A204.1 (cell line): ENCODE measurements around the gene GRIP1.
"Not testable (repeated sequence)": the region's sequence is repeated elsewhere in the genome, so short reads cannot be mapped to it uniquely, and the experiment has no call there.

ENCODE experiments used
- FAIRE-seq: peaks from 2 replicates; lab custom pipeline; 2012; peaks lifted over from hg19 to GRCh38; lab: Jason Lieb, UNC

Gene GRIP1

DNA sequence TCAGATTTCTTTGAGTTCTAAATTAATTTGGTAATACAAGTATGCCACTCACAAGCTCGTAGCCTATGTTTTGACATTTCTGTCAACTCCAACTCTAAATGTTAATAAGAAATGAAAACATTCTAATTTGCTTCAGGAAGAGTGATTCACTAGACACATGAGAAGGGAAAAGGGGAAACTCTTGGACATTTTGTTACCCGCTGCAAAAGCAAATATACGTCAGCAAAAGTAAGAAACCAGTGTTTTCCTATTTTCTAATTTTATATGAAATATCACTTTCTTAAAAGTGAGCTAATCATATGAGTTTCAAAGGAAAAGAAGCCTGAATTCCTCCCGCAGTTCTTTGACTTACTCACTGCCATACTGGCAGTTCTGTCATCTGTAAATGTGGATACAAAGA, 162.3 kb downstream of the GRIP1 start:
- no peak for FAIRE-seq

DNA sequence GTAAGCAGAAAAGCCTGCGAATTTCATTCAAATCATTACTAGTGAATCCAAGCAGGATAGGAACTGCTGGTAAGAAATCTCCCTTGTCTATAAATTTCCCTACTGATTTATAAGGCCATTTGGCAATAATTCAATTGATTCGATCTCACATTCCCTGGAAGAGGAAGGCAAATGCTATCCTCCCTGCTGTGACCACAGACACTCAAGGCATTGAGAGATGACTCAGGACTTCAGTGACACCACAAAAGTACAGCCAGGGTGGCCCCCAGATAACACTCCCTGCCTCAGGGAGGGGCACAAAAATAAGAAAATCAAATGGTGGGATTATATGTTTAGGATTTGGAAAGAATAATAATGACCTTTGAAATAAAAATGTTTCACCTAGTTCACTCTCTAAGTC, 162.7 kb downstream of the GRIP1 start:
- FAIRE-seq, result no peak

DNA sequence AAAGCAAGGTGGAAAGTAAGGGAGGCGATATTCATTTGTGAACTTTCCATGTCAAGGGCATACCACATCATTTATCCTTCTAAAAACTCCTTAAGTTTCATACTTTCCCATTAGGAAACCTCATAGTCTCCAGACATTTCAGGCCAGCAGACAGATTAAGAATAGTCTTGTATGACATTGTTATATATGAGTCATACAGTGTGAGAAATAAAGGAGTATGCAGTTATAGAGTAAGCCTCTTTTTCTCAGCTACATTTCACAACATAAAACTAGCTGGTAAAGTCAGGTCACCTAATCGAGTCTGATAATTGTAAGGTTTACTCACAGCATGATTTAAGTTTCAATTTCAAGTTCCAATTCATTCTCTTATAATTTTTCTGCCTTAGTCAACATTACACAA, 164.3 kb downstream of the GRIP1 start:
- no peak for FAIRE-seq

DNA sequence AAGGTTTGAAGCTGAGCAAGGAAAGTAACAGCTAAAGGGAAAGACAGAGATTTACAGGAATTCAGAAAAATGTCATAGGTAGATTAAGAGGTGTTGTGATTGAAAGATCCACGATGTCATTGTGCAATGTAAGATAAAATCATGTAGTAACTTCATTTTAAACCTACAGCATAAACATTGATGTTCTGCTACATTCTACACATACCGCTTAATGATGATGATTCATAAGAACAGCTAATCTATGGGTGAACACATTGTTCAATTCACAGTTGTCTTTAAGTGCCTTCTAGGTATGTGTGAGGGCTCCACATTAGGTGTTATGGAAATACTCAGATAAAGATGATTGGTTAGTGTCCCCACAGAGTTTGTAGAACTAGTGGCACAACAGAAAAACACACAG, 170.9 kb downstream of the GRIP1 start:
- FAIRE-seq, result no peak

DNA sequence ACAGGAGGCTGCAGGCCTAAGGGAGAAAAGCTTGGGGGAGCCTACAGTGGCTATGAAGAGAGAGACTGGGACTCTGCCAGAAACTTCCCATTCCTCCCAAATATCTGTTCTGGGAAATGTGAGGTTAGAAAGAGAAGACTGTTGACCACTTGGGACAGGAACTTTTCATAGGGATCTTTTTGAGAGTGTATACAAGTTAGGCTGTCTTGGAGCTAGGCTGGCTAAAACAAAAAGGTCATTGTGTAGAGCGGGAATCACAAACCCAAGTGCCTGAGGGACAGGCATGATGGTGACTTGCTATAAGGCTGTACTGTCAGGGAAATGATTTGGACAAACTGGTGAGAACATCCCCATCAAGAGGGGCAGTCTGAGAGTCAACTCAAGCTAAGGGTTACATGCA, 175.1 kb downstream of the GRIP1 start:
- no peak for FAIRE-seq

DNA sequence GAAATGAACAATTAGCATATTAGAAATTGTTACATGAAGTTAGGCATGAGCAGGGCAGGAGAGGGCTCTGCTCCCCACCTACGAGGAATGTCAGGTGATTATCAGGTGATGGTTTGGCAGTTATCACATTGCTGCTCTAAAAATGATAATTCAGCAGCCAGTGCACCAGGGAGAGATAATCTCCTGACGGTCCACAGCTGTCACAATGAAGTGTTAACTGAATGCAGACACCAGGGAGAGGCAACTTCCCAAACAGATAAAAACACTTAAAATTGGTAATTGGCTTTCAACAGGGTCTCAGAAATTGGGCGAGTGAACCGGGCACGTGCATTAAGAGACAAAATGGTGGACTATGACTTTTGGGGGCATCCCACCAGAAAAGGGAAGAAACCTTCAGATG, 176.0 kb downstream of the GRIP1 start:
- no peak for FAIRE-seq

DNA sequence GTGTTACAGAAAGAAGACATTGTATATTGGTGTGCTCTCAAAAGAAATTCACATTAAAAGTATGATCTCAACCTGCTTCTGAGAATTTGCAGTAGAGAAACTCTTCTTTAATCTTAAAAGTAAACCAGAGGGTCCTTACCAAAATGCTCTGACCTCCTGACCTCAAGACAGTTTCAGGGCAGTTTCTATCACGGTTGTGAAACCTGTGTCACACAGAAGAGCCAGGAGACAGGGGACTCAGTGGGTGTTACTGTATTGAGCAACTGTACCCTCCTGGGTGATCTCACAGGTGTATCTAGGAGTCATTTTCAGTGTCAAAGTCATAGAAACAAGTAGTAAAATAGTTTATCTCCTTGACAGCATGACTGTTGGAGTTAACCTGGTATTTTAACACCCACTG, 178.0 kb downstream of the GRIP1 start:
- FAIRE-seq, result no peak

DNA sequence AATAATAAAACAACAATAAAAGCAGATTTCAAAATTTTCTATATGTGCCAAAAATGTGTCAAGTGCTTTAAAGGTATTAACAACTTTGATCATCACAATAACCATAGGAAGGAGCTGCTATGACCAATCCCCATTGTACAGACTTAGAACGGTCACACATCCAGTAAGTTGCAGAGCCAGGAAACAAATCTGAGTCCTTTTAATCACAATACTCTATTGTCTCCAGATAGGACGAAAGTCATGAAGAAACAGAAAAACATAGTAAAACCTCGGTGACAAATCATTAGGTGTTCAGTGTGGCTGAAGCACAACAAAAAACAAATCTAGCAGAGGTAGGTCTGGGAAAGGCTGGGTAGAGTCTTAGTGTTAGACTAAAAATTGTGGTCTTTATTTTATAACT, 178.8 kb downstream of the GRIP1 start:
- FAIRE-seq, result no peak

DNA sequence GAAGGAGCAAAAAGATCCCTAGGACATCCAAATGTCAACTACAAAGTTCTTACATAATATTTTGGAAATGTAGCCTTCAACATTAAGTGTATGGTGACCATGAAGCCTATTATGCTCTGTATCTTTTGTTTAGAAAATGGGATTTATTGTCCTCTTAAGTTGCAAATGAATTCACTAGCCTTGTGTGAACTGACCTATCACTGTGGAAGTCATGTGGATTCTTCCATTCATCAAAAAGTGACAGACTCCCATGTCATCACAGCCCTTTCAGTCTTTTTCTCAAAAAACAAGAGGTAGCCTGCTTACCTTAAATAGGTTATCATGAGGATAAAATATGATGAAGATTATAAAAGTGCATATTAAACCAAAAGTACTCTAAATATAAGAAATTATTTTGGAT, 179.9 kb downstream of the GRIP1 start:
- FAIRE-seq, result no peak

DNA sequence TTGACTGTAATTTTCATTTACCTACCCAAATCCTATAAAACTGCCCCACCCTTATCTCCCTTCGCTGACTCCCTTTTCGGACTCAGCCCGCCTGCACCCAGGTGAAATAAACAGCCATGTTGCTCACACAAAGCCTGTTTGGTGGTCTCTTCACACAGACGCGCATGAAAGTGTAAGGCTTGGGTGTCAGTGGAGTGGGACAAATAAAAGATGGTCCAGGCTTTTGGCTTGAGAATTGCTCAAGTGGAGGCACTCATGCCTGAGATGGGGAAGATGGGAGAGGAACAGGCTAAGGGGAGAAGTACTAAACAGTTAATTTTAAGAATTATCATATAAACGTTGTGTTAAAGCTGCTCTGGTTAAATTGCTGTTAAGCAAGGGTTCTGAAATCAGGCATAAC, 180.8 kb downstream of the GRIP1 start:
- not testable (repeated sequence) for FAIRE-seq

DNA sequence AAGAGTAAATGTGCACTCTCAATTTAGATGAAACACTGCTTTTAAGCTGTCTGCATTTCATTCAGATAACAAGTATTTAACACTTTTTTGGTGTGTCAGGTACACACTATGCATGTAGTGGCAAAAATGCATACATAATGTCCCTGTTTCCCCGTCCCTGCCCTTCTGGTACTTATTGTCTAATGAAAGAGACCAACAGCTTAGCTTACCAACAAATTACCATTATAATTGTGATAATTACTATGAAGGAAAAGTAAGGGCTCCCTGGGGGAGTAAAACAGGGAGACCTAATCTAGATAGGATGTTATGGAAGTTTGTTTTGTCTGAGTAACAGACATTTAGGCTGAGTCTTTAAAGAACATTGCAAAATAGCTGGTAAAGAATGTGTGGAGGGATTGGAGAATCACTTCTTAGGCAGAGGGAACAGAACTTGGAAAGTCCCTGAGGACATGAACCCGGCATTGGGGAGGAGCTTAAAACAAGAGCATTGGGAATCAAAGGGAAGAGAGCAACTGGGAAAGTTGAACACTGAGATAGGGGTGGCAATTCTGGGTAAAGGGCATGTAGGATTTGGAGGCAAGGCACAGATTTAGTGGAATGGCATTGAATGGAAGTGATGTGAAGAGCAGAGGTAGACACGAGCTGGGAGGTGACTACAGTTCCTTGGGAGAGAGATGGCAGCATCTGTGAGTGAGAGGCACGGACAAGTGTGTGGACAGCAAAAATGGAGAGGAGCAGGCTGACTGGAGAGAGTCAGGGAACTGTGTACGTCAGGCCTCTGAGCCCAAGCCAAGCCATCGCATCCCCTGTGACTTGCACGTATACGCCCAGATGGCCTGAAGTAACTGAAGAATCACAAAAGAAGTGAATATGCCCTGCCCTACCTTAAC, 181.6 kb downstream of the GRIP1 start:
- FAIRE-seq, result no peak

DNA sequence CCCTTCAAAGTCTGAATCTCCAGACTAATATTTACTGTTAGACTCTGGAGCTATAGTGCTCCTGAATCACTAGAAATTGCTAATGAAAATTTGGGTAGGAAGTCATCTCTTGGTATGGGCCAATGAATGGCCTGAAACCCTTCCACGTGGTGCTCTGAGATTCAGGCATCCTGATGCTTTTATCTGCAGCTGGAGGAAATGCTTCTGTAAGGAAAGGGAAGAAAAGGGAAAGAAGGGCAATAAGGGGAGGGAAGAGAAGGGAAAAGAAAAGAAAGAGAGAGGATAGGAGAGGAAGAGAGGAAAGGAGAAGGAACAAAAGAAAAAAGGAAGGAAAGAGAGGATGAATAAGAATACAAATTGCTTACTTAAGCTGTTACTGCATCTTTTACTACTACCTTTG, 182.3 kb downstream of the GRIP1 start:
- no peak for FAIRE-seq

DNA sequence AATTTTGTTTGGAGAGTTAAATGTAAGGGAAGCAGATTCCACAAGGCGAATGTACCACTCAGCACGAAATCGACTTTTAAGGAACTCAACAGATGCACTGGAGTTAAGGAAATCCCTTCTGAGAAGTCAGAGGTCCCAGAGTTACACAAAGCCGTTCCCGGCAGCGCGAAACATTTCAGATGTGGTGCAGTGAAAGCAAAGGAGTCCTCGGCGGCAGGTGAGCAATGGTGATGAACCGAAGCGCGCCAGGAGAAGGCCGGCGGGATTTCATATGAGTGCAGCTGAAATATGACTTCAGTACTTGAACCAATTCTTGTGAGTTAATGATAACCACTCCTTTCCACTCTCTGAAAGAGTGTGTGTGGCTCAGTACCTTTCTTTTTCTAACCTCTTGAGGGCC, 183.2 kb downstream of the GRIP1 start:
- no peak for FAIRE-seq

DNA sequence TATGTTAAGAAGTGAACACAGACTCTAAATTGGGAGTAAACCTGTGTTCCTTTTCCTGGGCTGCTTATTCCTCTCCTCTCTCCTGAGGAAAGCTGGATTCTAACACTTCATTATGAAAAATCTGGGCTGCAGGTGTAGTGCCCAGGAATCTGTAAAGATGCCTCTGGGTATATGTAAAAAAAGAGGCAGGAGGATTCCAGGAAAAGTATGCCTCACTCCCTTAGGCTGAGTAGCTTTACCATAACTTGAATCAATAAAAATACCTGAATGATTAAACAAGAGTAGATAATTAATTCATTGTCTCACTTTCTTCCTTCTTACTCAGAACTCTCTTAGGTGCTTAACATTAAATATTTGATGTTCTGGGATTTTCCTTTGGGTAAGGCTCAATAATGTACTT, 185.1 kb downstream of the GRIP1 start:
- FAIRE-seq, result no peak

DNA sequence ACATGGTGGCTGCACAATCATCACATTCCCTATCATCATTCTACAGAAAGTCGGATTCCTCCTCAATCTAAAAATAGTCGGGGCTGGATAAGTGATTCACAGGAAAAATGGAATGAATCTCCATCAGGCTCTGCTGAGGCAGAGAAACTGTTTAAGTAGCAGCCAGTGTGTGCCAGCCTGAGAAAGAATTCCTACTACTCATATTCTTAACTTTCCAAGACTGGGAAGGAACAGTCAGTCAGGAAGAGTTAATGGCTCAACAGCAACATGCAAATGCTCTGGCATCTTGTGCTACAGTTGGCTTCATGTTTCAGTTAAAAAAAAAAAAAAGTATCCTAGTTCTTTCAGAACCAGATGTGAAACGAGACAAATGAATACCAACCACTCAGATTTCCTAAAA, 187.0 kb downstream of the GRIP1 start:
- FAIRE-seq, result no peak

DNA sequence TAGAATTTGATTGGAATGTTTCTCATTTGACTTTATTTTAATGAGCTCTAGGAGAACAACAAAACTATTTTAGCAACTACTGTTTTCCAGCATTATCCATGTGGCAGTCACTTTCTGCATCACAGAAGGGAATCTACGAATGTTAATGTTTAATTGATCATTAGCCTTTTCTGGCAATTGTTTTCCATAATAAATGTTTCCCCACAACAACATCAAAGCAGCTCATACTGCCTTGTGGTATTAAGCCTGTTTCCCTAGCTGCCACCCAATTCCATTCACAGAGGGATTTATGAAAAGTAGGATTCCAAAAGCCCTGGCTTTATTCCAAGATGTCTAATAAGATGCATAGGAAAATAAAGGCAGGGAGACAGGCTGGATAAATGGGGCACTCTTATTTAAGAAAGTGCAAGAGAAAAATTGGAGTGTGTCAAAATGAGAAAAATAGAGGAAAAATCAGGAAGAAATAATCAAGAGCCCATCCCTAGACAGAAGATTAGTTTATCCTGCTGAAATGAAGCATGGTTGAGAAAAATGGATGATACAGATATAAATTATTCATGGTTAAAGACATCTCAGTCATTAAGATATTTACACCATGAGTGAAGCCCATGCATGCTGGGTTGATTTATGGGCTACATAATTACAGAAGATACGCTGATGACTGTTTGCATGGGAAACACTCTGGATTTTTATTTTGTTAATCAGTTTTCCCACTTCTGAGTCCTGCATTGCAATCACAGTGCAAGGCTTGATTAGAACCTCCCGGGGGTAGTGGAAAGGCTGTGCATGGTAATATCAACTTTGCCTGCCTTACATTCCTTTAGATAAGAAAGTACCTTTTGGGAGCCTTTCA, 196.3 kb downstream of the GRIP1 start:
- FAIRE-seq, result no peak

DNA sequence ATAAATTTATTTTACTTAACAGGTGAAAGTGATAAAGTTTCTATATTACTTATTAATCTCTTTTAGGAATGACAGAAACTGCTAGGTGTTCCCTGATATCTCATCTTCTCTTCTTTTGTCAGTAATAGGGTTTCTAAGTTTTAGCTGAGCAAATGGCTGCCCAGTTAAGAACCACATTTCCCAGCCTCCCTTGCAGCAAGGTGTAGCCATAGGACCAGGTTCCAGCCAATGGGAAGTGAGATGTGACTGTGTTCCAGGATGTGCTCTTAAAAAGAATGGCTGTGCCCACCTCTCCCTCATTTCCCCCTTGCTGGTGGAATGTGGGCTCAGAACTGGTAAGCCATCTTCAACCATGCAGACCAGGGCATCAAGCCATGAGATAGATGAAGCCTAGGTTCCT, 210.9 kb downstream of the GRIP1 start:
- no peak for FAIRE-seq

DNA sequence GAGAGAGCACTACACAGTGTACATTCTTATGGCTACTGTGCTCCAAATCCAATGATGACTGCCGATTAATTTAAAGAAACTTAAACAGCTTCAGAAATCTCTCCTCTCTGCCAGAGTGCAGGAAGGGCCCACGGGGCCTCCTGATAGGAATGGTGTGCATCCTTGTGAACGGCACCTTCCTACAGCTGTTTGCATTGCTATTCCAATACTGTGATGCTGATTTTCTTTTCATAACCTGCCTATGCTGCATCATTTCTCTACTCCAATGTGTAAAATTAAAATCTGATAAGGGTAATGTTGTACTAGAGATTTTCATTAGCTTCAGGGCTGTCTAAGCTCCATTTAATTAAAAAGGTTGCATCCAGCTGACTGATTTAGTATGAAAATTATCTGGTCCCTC, 217.5 kb downstream of the GRIP1 start:
- FAIRE-seq, result no peak

DNA sequence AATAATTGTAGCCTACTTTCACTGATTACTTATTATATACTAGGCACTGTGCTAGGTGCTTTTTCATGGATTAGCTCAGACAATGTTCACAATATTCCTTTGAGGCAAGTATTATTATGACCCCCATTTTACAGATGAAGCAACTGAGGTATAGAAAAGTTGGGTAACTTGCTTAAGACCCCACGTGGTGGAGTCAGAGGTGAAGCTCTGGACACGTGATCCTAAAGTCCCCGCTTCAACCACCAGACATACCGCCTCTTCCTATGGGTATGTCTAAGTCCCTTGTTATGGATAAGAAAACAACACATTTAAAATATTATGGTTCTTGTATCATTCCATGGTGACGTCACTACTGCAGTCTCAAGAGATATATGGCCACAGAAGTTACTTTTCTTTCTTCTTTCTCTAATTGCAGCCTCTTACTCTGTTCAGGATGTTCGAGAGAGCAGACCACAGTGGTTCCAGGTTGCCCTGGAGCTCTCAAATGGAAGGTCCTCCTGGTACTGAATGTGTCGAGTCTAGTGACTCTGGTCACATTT, 218.9 kb downstream of the GRIP1 start:
- no peak for FAIRE-seq

DNA sequence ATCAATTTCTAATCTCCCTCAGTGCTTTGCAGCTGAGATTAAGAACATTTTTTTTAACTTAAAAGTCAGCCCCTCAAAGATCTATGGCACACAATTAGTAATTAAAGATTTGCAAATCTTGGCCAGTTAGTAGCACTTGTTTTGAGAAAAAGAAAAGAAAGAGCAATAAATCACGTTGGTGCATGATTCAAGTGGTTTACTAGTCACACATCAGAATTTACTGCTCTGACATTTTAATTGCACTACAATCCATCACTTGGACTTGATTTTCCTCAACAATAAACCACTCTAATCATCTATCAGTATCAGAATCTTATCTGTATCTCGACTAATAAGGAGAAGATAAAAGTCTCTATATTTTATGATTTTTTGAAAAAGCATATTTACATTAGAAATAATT, 222.3 kb downstream of the GRIP1 start:
- FAIRE-seq, result no peak

DNA sequence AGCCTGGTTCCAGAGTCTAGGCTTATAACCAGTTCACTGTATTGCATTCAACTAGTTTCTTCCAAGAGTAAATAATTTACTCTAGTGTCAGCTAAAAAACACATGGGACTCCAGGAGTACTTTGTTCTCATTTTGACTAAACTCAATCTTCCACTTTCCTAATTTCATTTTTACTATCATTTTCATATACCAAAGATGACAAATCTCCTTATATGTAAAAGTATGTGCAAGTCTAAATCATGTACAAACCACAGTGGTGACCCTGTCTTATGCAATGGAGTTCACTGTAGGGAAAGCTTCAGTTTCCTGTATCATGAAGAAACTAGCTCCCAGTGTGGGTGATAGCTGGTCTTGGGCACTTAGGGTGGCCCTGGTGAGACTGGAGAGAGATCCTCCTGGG, 225.0 kb downstream of the GRIP1 start:
- no peak for FAIRE-seq

DNA sequence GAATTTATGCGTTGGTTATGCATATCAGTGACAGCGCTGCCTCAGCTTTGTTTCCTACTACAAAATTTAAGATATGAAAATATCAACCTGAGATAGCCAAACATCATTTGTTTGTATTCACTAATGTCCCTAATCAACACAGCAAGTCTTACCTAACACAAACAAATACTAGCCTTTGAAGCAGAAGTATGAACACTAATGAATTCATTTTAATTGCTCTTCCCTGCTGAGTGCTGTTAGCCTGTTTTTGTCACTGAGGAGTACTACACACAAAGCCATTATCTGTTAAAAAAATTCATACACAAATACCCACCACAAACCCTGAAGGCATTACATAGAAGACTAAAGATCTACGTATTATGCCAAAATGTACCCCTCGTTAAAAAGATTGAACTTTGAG, 225.8 kb downstream of the GRIP1 start:
- FAIRE-seq, result no peak

DNA sequence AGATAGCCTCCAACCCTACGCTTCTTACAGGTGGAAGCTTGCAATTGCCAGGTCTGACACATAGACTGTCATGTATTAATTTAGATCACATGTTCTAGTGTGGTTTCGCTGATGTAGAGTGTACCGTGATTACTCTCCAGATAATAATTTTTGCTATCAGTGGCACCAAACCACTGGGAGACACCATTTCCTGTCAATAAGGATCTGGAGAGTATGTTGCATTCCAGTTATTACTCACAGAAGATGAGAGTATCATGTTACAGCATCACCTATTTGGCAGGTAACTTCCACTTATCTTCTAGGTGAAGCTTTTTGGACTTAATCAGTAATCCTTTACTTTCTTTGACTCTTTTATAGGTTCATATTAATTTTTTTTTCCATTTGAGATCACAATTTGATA, 229.3 kb downstream of the GRIP1 start:
- FAIRE-seq, result no peak
